ENCODE measurements around the gene MAPK8.

MAPK8 gene

DNA sequence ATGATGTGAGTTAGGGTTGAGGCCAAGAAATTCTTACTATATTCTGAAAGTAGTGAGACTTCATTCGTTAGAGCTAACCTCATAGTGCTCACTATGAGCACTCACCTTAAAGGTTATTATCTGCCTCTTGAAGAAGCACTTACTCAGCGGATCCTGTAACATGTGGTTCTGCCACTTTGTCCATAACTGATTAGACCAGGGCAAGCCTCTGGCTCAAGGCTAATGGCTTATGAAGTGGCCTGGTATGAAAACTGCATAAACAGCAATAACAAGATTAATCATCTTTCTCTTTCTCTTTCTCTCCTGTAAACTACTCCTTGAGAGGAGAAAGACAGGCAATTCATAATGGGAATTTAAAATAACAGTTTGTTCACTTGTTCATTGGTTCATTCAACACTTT is 82.8 kb downstream of the MAPK8 start:
- no peak for DNase-seq

DNA sequence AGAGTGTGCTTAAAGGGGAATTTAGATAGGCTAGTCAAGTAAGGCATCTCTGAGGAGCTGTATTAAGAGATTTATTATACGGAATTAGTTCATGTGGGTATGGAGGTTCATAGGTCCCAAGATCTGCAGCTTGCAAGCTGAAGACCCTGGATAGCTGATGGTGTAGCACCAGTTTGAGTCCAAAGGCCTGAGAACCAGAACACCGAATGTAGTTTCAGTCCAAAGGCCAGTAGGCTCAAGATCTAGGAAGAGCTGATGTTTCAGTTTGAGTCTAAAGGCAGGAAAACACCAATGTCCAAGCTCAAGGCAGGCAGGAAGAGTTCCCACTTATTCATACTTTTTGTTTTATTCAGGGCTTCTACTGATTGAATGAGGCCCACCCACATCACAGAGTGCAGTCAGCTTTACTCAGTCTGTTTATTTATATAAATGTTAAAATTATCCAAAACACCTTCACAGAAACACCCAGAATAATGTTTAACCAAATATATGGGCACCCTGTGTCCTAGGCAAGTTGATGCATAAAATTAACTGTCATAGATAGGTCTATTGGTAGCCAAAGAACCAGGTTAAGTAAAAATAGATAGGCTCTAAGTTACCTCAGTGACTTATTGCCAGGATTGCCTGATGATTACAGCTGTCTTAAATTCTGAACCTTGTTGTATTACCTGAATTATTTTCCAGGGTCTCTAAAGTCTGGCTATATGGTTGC is 83.5 kb downstream of the MAPK8 start:
- DNase-seq: no peak

GRCh38 chr10:48390558-48390871 is 84.0 kb downstream of the MAPK8 start:
- DNase-seq: no peak

DNA sequence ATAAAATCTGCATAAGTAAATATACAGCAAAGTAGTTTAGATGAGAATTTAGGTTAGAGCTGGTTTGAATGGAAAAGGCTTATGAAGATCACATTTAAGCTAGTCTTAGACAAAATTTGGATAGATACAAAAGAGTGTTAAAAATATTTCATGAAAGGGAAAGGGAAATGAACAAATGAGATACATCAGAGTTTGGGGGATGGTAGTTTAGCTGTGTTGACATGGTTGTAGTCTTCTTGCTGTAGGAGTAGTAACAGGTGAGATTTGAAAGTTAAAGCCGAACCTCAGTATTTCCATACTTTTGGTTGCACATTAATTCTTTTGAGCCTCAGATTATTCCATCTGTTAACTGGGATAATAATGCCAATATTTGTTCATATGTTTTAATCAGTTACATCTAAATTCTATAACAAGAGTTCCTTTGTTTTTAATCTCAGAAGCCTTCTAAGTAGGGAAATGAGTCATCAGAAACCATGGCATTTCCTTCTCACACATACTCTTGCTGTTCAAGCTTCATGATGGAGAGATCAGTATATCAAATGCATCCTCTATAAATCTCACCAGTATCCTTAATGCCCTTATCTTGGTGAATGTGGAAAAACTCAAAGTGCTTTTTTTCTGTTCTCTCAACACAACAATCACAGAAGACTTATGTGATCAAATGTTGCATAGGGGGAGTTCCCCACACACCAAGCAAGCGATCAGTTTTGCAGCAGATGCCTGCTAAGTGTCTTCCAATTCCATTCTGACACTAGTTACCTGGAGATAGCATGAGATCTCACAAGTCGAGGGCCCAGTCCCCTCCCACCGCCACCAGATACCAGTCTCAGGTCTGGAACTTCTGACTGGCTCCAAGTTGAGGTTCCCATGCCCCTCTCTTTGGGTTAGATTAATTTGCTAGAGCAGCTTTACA is 84.7 kb downstream of the MAPK8 start:
- peak in 1 of 2 donors; percentile 2 for DNase-seq

DNA sequence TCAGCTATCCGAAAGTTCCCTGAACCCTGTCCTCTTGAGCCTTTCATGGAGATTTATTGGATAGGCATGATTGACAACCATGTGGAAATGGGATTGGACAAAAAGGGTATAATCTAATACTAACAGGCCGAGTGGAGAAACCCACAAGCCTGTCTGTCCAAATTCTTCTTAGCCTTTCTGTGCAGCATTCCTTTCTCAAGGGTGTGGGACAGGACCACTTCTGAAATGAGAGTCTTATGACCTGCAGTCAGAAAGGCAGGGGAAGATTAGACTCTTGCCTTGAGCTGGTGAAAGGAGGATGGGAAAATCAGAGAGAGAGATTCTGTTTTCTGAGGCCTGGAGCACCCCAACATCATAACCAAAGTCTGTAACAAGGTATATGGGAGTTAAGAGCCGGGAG is 85.5 kb downstream of the MAPK8 start:
- DNase-seq: no peak

DNA sequence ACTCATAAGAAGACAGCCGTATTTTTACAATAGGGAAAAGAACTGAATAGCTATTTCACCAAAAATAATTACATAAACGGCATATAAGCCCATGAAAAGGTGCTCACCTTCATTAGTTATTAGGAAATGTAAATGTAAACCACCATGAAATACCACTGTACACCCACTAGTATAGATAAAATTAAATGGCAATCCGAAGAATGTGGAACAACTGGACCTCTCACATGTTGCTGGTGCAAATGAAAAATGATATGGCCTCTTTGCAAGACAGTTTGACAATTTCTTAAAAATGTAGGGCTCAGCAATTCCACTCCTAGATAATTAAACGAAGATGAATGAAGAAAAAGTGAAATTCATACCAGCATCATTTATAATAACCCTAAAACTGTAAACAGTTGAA is 91.8 kb downstream of the MAPK8 start:
- DNase-seq: no peak

GRCh38 chr10:48399056-48399541 is 92.6 kb downstream of the MAPK8 start:
- DNase-seq: no peak

GRCh38 chr10:48399551-48399950 is 93.1 kb downstream of the MAPK8 start:
- DNase-seq: no peak

DNA sequence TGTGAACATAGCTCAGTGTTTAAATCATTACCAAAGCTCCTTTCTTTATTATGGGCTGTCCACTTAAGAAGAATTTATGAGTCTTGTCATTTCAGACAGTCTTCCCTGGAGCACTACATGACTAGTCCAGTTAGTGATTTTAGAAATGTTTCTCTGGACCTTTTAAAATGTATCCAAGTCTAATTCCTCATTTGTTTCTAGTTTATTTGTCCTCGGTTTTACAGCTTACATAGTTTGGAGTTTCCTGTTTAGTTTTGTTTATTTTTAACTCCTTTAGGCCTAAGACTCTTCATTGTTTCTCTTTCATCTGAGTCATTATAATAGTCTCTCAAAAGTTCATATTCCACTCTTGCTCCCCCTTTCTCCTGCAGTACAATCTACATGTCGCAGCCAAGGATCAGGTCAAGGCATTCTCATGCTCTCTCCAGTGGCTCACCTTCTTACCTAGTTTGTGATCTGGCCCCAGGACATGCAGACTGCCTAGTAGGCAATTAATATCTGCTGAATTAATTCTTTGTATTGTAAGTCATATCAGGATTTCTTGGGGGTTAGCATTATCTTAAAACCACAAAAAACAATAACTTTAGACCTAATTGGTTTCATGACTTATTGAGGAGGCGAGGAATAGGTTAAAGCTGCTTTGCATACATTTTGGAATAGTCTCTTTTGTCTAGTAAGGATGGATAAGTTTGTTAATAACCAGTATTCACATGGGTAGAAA is 93.8 kb downstream of the MAPK8 start:
- no peak for DNase-seq

GRCh38 chr10:48400850-48401220 is 94.4 kb downstream of the MAPK8 start:
- no peak for DNase-seq

DNA sequence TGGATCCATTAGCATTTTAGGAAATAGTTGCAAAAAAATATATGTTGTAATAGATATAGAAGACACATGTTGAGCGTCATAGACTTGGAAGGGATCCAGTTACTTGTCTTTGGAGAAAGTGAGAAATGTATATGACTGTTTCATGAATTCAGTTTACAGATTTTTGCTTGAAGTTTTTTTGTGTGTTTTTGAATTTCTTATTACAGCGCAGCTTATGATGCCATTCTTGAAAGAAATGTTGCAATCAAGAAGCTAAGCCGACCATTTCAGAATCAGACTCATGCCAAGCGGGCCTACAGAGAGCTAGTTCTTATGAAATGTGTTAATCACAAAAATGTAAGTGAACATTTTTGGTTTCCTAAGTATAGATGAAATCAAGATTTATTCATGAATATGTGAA is 98.2 kb downstream of the MAPK8 start:
- no peak for DNase-seq

GRCh38 chr10:48406204-48406603 is 99.7 kb downstream of the MAPK8 start:
- no peak for DNase-seq

DNA sequence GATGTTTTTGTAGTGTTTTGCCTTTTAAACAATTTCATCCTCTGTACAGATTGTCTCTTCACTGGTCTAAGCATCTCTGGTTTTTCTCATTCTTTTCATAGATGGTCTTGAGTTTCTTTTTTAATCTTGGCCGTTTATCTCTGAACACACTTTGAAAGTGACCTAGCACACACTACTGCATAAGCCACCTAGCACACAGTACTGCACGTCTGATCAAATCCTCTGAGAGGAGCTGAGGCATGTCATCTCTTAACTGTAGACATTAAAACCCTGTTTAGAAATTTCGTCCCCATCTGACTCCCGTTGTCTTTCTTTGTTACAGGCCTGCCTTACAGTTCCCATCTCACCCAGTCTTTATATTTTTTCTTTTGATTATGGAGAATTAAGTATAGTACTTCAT is 100.2 kb downstream of the MAPK8 start:
- DNase-seq: no peak

DNA sequence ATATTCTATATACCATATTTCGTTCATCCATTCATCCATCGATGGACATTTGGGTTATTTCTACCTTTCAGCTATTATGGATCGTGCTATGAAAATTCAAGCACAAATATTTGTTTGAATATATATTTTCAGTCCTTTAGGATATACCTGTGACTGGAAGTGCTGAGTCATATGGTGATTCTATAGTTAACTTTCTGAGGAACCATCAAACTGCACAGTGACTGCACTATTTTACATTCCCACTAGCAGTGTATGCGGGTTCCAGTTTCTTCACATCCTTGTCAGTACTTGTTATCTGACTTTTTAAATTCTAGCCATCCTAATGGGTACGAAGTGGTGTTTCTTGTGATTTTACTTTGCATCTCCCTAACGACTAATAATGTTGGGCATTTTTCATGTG is 104.0 kb downstream of the MAPK8 start:
- no peak for DNase-seq

GRCh38 chr10:48411510-48411909 is 105.0 kb downstream of the MAPK8 start:
- DNase-seq: no peak

DNA sequence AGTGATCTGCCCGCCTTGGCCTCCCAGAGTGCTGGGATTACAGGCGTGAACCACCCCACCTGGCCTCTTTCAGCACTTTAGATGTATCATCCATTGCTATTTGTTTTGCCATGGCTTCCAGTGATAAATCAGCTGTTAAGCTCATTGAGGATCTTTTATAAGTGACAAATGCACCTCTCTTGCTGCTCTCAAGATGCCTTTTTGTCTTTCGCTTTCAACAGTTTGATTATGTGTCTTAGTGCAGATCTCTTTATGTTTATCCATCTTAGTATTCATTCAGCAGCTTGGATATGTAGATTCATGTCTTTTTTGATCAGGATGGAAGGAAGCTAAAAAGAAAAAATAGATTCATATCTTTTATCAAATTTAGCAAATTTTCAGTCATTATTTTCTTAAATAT is 105.6 kb downstream of the MAPK8 start:
- no peak for DNase-seq

DNA sequence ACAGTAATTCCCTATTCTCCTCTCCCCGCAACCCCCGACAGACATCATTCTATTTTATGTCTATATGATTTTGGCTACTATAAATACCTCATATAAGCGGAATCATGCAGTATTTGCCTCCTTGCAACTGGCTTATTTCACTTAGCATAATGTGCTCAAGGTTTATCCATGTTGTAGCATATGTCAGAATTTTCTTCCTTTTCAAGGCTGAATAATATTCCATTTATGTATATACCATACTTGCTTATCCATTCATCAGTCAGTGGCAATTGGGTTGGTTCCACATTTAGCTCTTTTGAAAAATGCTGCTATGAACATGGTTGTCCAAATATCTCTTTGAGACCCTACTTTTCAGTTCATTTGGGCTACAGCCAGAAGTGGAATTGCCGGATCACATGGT is 106.5 kb downstream of the MAPK8 start:
- no peak for DNase-seq

- DNase-seq: no peak
Measured at GRCh38 chr10:48414160-48414559, 107.7 kb downstream of the MAPK8 start.

DNA sequence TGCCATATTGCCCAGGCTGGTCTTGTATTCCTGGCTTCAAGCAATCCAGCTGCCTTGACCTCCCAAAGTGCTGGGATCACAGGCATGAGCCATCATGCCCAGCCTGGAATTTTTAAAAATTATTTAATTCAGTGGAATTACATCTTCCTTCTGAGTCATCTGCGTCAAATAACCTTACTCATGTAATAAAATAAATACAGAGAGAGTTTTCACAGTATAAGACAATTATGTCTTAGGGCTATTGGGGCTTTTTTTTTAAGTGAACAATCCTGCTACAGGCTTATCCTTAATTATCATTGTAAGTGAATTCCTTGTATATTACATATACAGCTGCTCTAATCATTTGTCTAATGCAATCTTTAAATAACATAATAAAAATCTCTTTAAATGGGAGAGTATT is 108.3 kb downstream of the MAPK8 start:
- no peak for DNase-seq

GRCh38 chr10:48416584-48417232 is 110.2 kb downstream of the MAPK8 start:
- no peak for DNase-seq

- DNase-seq: no peak
Measured at GRCh38 chr10:48417374-48417773, 110.9 kb downstream of the MAPK8 start.

DNA sequence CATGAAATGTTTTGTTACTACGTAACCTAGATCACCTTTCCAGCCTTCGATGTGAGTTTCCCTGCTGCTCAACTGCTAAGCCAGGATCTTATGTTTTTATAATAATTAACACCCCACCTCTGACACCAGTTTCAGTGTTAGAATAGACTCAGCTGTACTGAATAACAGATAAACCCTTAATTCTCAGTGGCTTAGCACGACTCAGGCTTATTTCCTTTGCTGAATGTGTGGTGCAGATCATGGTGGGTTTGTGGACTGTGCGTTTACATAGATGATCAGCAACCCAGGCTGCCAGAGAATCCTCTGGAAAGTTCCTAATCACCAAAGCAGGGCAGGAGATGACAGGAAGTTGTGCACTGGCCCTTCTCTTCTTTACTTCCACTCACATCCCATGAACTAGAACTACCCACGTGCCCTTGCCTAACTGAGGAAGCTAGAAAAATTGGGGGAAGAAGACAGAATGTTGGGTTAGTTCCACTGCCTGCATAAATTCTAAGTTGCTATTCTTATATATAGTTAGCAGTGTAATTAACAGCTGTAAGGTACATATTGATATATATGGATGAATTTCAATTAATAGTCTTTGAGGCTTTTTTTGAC is 111.8 kb downstream of the MAPK8 start:
- no peak for DNase-seq

- no peak for DNase-seq
Measured at GRCh38 chr10:48419714-48420113, 113.2 kb downstream of the MAPK8 start.
